Lower leg skin (tissue), 4 donors: Measurements from ENCODE around the gene IRF2. TPM values are rescaled to one million over a fixed set of nuclear protein-coding genes. Genes with fewer than 3 reads are reported as not detected.

Experiments used
- DNase-seq, 2 donors: peaks; one replicate each; pipeline ENCODE4 v3.0.0-alpha.2; 2019; ENCODE audit warnings: low spot score in 2 of 2
- H3K4me3 ChIP-seq: fragments of 200-600 bp; sonication (generic); 2 replicates; pipeline ENCODE4 v1.5.1; 2017; ENCODE audit warnings: mild to moderate bottlenecking, low read depth; ENCODE audit not compliant: poor library complexity, severe bottlenecking
- CTCF ChIP-seq, 3 donors: fragments of 450-650 bp; IDR thresholded peaks; one replicate each; pipeline ENCODE4 v1.5.1; 2016; ENCODE audit warnings: antibody characterized with exemption in 3 of 3, mild to moderate bottlenecking in 3 of 3, moderate library complexity in 2 of 3
- POLR2A ChIP-seq, 2 donors: fragments of 450-650 bp; IDR thresholded peaks; one replicate each; pipeline ENCODE4 v1.6.1; 2016 to 2017; ENCODE audit warnings: antibody characterized with exemption in 2 of 2, mild to moderate bottlenecking in 1 of 2, moderate library complexity in 1 of 2
- WGBS, 2 donors: methylation state at CpG; one replicate each; pipeline ENCODE4 v1.1.5; 2018; 5-methylcytosine and 5-hydroxymethylcytosine counted together
- intact Hi-C: fragments of 100-400 bp; cut with DNase I; formaldehyde crosslinking; loops from one replicate; pipeline ENCODE4 v1.15.0; 2023; ENCODE audit warnings: low total_unique reads
- total RNA-seq, 4 donors: library from RNA; depleted of rRNA; stranded (reverse); fragments of >200 nt; gene quantifications; one replicate each; pipeline ENCODE4 v1.1.0, GENCODE V29; 2016

Gene IRF2
- total RNA-seq, 4 donors from 2014 or later = 31.6 to 44.0 (median 38.4) TPM

DNA sequence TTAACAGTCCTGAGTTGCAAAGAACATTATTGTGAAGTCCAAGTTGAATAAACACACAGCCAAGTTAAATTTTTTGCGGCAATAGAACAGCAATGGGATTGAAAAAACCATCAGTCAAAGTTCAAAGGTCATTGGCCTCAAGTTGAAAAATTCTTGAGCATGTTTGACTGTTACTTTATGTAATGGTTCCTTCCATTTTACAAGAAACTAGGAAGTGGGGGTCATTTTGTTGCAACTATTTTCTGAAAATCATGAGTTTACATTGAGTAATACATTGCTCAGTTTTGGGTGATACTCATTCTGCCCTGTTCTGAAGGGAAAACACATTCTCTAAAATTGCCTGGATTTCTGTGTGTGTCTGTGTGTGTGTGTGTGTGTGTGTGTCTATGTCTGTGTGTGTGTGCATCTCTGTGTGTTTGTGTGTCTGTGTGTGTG is 5.2 kb upstream of the IRF2 start:
- intact Hi-C loops = no loop called here
- DNase-seq = no peak
- TF ChIP-seq POLR2A (IDR thresholded peaks at IDR 0.05) (no peak), CTCF (IDR thresholded peaks at IDR 0.05) (no peak)
- 81 to 85% methylated on average over 1 of the region's 1 CpG for WGBS, 2 donors
- no peak overlapping the region for H3K4me3 ChIP-seq

GRCh38 chr4:184477201-184477999 is 3.0 kb upstream of the IRF2 start:
- WGBS, 2 donors = 51 to 59% methylated on average over 9 of the region's 9 CpGs
- TF ChIP-seq CTCF (IDR thresholded peaks at IDR 0.05) = no peak
- TF ChIP-seq POLR2A (IDR thresholded peaks at IDR 0.05) = no peak
- no peak for DNase-seq
- intact Hi-C loops = no loop called here
- H3K4me3 ChIP-seq = no peak overlapping the region

GRCh38 chr4:184476695-184477094 is 2.3 kb upstream of the IRF2 start:
- no peak for TF ChIP-seq CTCF (IDR thresholded peaks at IDR 0.05)
- no peak for TF ChIP-seq POLR2A (IDR thresholded peaks at IDR 0.05)
- DNase-seq = no peak
- H3K4me3 ChIP-seq = no peak overlapping the region
- intact Hi-C loops = no loop called here
- WGBS, 2 donors = 63 to 69% methylated on average over 8 of the region's 8 CpGs

GRCh38 chr4:184475498-184475897 is 1.1 kb upstream of the IRF2 start:
- 44 to 51% methylated on average over 6 of the region's 6 CpGs for WGBS, 2 donors
- intact Hi-C loops = no loop called here
- no peak for DNase-seq
- TF ChIP-seq CTCF (IDR thresholded peaks at IDR 0.05) (no peak), POLR2A (IDR thresholded peaks at IDR 0.05) (no peak)
- peak overlapping the region; percentile 95 for H3K4me3 ChIP-seq

DNA sequence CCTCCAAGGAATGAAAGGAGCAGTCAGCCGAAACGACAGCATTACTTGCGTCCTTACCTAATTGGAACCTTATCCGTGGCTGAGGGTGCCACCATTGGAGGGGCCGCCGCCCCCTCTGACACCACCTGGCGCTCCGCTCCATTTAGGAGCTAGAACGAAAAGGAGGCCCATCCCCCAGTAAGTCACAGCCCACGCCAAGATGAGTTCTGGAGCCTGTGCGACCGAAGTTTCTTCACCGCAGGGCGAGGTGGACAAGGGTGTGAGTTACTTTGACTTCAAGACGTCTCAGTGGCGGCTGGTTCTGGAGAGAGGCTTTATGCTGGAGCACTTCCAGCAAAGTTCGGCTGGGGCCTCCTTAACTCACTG is 729 bp upstream of the IRF2 start:
- H3K4me3 ChIP-seq = peak overlapping the region; percentile 95
- intact Hi-C loops = no loop called here
- 1 to 2% methylated on average over 14 to 17 of the region's 17 CpGs for WGBS, 2 donors
- TF ChIP-seq CTCF (IDR thresholded peaks at IDR 0.05) = no peak
- no peak for TF ChIP-seq POLR2A (IDR thresholded peaks at IDR 0.05)
- DNase-seq = peak; percentile 57 to 90
